Astrocyte (in vitro differentiated cells and primary cell): Measurements from ENCODE around the gene DYRK1A.

Experiments
- EZH2 ChIP-seq: IDR thresholded peaks from 2 replicates; pipeline ENCODE4 v1.6.1; 2012; ENCODE audit warnings: mild to moderate bottlenecking, low read length, inconsistent platforms; ENCODE audit not compliant: insufficient read depth
- TF ChIP-seq, protein P1 (sequence below): IDR thresholded peaks from 2 replicates; pipeline ENCODE4 v1.5.1; 2011; ENCODE audit warnings: low read depth, mild to moderate bottlenecking, inconsistent platforms, low read length, moderate library complexity; ENCODE audit not compliant: insufficient read depth

DNA sequence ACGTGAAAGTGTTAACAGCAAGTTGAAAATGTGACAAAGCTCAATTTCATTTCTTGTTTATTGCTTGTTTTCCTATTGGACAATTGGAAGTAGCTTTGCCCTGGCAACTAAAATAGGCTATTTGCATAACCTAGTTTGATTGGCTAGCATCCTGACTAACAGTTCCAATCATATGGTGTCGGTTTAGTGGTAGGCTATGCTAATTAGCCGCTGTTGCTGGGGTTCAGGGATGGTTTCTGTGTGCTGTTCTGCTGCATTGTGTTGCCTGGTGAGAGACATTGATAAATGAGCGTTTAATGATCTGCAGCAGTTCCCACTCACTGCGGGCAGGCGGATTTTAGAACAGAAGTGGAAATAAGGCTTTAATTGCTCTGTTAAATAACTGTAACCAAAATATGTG, 68.5 kb downstream of the DYRK1A start:
- no peak for TF ChIP-seq EZH2
- TF ChIP-seq, protein P1, sequence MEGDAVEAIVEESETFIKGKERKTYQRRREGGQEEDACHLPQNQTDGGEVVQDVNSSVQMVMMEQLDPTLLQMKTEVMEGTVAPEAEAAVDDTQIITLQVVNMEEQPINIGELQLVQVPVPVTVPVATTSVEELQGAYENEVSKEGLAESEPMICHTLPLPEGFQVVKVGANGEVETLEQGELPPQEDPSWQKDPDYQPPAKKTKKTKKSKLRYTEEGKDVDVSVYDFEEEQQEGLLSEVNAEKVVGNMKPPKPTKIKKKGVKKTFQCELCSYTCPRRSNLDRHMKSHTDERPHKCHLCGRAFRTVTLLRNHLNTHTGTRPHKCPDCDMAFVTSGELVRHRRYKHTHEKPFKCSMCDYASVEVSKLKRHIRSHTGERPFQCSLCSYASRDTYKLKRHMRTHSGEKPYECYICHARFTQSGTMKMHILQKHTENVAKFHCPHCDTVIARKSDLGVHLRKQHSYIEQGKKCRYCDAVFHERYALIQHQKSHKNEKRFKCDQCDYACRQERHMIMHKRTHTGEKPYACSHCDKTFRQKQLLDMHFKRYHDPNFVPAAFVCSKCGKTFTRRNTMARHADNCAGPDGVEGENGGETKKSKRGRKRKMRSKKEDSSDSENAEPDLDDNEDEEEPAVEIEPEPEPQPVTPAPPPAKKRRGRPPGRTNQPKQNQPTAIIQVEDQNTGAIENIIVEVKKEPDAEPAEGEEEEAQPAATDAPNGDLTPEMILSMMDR, result no peak
